HUES48 (cell line): ENCODE data around the gene CACNA1C.

Experiments used
- H3K27ac ChIP-seq: one replicate; pipeline ENCODE4 v1.7.0; 2013; ENCODE audit warnings: low read depth, low read length, inconsistent platforms
- H3K27me3 ChIP-seq: 2 replicates; pipeline ENCODE4 v1.6.1; 2013; ENCODE audit warnings: mild to moderate bottlenecking, low read length; ENCODE audit not compliant: control insufficient read depth, insufficient read depth
- H3K36me3 ChIP-seq: 2 replicates; pipeline ENCODE4 v1.6.1; 2013; ENCODE audit warnings: low read length; ENCODE audit not compliant: control insufficient read depth, insufficient read depth
- H3K4me1 ChIP-seq: 2 replicates; pipeline ENCODE4 v1.6.1; 2013; ENCODE audit warnings: mild to moderate bottlenecking, low read length; ENCODE audit not compliant: control insufficient read depth, insufficient read depth
- H3K4me3 ChIP-seq: 2 replicates; pipeline ENCODE4 v1.5.1; 2013; ENCODE audit warnings: mild to moderate bottlenecking, low read depth, low read length
- H3K9ac ChIP-seq: 2 replicates; pipeline ENCODE4 v1.6.1; 2013; ENCODE audit warnings: mild to moderate bottlenecking, low read depth, low read length, moderate library complexity
- H3K9me3 ChIP-seq: 2 replicates; pipeline ENCODE4 v1.6.1; 2013; ENCODE audit warnings: low read length; ENCODE audit not compliant: control insufficient read depth, insufficient read depth

Gene CACNA1C

GRCh38 chr12:2035431-2036055 lies 17.2 kb upstream of the CACNA1C start:
- Histone ChIP-seq H3K9me3 (no peaks in the 10 kb centered on the region), H3K36me3 (no peaks in the 10 kb centered on the region), H3K27ac (no peak overlapping the region), H3K9ac (no peak overlapping the region), H3K4me3 (peak overlapping the region; percentile 53), H3K27me3 (peaks cover 46% of the 10 kb centered on the region), H3K4me1 (peaks cover 4% of the 10 kb centered on the region; the same call in 1 of the 2 replicates)

DNA sequence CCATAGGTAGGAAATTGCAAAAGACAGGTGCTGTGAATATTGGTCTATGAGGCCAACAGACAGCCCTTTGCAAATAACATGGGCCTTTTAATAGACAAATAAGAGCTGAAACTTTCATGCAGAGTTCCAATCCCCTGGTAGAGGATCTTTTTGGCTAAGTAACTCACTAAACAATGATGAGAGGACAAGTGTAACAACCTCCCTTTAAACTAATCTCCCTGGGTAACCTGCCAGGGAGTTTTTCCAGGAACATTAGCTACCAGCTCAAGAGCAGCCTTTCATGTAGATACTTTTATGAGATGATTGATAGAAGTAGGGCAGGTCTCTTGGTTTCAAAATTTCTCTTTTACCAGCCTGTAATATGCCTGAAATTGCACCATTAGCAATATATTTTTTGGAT lies 13.8 kb upstream of the CACNA1C start:
- H3K4me3 ChIP-seq, result no peak overlapping the region
- no peaks in the 10 kb centered on the region for H3K36me3 ChIP-seq
- no peak overlapping the region for H3K9ac ChIP-seq
- no peaks in the 10 kb centered on the region for H3K9me3 ChIP-seq
- no peak overlapping the region for H3K27ac ChIP-seq
- H3K27me3 ChIP-seq, result peaks cover 21% of the 10 kb centered on the region
- H3K4me1 ChIP-seq, result peaks cover 4% of the 10 kb centered on the region; the same call in 1 of the 2 replicates

GRCh38 chr12:2043054-2043453 lies 9.7 kb upstream of the CACNA1C start:
- Histone ChIP-seq H3K4me3 (no peak overlapping the region), H3K36me3 (no peaks in the 10 kb centered on the region), H3K9ac (no peak overlapping the region), H3K4me1 (no peaks in the 10 kb centered on the region), H3K9me3 (no peaks in the 10 kb centered on the region), H3K27ac (no peak overlapping the region), H3K27me3 (no peaks in the 10 kb centered on the region; the same call in none of the 2 replicates)

DNA sequence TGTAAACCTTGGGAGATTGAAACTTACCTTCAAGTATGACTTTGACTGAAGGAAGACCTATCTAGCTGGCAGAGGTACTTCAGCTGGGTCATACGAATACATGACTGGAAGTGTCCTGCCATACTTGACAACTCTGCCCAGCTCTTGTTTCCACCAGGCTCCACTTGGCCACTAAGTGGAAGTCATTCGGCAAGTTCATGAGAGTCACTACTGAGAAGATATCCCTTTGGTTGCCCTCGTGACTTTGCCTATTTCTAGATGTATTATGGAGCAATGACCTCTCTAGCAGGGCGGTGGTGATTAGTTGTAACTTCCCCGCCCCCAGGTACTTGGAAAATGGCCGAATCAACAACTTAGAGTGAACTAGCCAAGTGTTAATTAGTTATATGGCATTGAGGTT lies 8.6 kb upstream of the CACNA1C start:
- Histone ChIP-seq H3K36me3 (no peaks in the 10 kb centered on the region), H3K9ac (no peak overlapping the region), H3K9me3 (no peaks in the 10 kb centered on the region), H3K27me3 (no peaks in the 10 kb centered on the region; the same call in none of the 2 replicates), H3K4me3 (no peak overlapping the region), H3K27ac (no peak overlapping the region), H3K4me1 (peaks cover 4% of the 10 kb centered on the region)

DNA sequence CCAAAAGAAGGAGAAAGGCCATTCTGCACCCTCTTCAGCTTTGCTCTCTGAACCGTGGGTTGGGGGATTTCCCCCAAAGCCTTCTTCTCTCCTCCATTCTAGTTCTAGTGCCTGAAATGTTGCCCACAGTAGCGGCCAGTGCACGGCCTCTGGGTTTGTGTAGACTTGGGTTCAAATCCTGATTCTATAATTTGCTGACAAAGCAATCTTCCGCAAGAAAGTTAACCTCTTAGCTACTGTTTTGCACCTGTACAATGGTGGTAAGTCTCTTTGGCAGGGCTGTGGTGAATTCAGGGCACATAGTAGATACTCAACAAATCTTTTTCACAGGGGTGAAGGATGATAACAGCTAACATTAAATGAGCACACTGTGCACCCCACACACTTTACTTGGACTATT lies 5.8 kb upstream of the CACNA1C start:
- Histone ChIP-seq H3K27me3 (peaks cover 20% of the 10 kb centered on the region), H3K27ac (no peak overlapping the region), H3K4me1 (peaks cover 16% of the 10 kb centered on the region), H3K9me3 (no peaks in the 10 kb centered on the region), H3K9ac (no peak overlapping the region), H3K36me3 (no peaks in the 10 kb centered on the region), H3K4me3 (no peak overlapping the region)

DNA sequence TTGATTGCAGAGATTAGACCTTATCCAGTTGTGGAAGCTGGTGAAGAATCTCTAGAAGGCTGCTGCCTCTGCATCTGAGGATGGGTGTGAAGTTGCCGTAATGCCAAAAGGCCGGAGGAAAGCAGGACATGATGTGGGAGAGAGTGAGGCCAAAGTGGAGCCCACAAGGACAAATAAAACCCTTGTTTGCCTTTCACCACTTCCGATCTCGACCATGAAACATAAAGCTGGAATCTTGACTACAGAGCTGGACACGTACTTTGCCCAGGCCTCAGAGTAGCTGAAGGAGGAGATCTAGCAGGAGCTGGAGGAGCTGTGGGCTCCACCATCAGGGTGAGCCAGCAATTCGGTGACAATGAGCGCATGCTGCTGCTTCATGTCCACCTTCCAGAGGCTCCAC lies 5.0 kb upstream of the CACNA1C start:
- no peak overlapping the region for H3K27ac ChIP-seq
- no peaks in the 10 kb centered on the region for H3K9me3 ChIP-seq
- peaks cover 24% of the 10 kb centered on the region for H3K27me3 ChIP-seq
- H3K4me1 ChIP-seq, result peaks cover 16% of the 10 kb centered on the region
- H3K36me3 ChIP-seq, result no peaks in the 10 kb centered on the region
- no peak overlapping the region for H3K4me3 ChIP-seq
- H3K9ac ChIP-seq, result no peak overlapping the region

GRCh38 chr12:2049604-2050540 lies 2.9 kb upstream of the CACNA1C start:
- H3K27me3 ChIP-seq, result peaks cover 42% of the 10 kb centered on the region
- no peak overlapping the region for H3K27ac ChIP-seq
- no peaks in the 10 kb centered on the region for H3K36me3 ChIP-seq
- no peak overlapping the region for H3K4me3 ChIP-seq
- no peaks in the 10 kb centered on the region for H3K9me3 ChIP-seq
- no peak overlapping the region for H3K9ac ChIP-seq
- H3K4me1 ChIP-seq, result peaks cover 19% of the 10 kb centered on the region

DNA sequence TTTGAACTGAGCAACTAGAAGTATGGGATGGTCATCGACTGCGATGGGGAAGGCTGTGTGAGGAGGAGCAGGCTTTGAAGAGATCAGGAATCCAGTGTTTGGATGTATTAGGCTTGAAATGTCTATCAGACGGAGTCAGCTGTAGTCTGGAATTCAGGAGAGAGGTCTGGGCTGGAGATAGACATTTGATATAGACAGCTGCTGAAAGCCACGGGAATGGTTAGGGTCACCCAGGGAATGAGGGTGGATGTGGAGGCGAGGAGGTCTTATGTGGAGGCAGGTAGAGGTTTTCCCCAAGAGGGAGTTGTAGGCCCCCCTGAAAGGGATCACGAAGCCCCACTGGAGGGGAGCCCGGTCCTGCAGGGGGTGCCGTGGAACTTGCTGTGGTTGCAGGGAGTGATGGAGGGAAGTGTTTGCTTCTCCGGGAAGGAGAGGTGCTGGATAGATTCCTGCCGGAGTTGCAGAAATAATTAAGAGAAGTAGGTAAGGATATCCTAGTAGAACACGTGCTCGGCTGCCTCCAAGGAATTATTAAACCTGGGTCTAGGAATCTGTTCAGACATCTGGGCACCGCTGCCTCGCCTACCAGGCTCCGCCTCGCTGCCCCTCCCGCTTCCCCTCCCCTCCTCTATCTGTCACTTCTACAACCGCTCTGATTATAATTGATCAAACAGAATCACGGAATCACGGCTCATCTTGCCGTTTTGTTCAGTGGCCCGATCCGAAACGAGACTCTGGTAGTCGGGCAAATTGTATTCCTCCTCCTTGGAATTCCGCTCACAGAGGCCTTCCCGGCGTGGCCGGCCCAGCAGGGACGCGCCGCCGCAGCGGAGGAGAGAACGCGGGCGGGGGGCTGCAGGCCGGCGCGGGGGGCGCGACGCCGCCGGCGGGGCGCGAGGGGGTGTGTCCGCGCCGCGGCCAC lies 826 bp upstream of the CACNA1C start:
- Histone ChIP-seq H3K27me3 (peaks cover 62% of the 10 kb centered on the region), H3K9ac (no peak overlapping the region), H3K9me3 (no peaks in the 10 kb centered on the region), H3K4me3 (peak overlapping the region; percentile 63), H3K36me3 (no peaks in the 10 kb centered on the region), H3K27ac (no peak overlapping the region), H3K4me1 (peaks cover 19% of the 10 kb centered on the region)

GRCh38 chr12:2053691-2054090 lies 904 bp downstream of the CACNA1C start:
- Histone ChIP-seq H3K27ac (no peak overlapping the region), H3K36me3 (no peaks in the 10 kb centered on the region), H3K9me3 (no peaks in the 10 kb centered on the region), H3K27me3 (peaks cover 62% of the 10 kb centered on the region), H3K4me3 (peak overlapping the region; percentile 68), H3K9ac (no peak overlapping the region), H3K4me1 (peaks cover 19% of the 10 kb centered on the region)

GRCh38 chr12:2054091-2055018 lies 1.6 kb downstream of the CACNA1C start:
- Histone ChIP-seq H3K9me3 (no peaks in the 10 kb centered on the region), H3K4me3 (peak overlapping the region; percentile 68), H3K27ac (no peak overlapping the region), H3K4me1 (peaks cover 14% of the 10 kb centered on the region), H3K27me3 (peaks cover 62% of the 10 kb centered on the region), H3K9ac (no peak overlapping the region), H3K36me3 (no peaks in the 10 kb centered on the region)
